Epithelial cell of alveolus of lung (primary cell): ENCODE measurements around the gene VMAC. TPM values are rescaled to one million over a fixed set of nuclear protein-coding genes. Genes with fewer than 3 reads are reported as not detected.

Experiments used
- total RNA-seq: library from RNA; depleted of rRNA; stranded (reverse); fragments of >200 nt; gene quantifications from 2 replicates; pipeline ENCODE4 v1.2.1, GENCODE V29; 2015

Gene VMAC, protein sequence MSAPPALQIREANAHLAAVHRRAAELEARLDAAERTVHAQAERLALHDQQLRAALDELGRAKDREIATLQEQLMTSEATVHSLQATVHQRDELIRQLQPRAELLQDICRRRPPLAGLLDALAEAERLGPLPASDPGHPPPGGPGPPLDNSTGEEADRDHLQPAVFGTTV
- total RNA-seq = 2.3 and 10.9 TPM in 2 replicates

DNA sequence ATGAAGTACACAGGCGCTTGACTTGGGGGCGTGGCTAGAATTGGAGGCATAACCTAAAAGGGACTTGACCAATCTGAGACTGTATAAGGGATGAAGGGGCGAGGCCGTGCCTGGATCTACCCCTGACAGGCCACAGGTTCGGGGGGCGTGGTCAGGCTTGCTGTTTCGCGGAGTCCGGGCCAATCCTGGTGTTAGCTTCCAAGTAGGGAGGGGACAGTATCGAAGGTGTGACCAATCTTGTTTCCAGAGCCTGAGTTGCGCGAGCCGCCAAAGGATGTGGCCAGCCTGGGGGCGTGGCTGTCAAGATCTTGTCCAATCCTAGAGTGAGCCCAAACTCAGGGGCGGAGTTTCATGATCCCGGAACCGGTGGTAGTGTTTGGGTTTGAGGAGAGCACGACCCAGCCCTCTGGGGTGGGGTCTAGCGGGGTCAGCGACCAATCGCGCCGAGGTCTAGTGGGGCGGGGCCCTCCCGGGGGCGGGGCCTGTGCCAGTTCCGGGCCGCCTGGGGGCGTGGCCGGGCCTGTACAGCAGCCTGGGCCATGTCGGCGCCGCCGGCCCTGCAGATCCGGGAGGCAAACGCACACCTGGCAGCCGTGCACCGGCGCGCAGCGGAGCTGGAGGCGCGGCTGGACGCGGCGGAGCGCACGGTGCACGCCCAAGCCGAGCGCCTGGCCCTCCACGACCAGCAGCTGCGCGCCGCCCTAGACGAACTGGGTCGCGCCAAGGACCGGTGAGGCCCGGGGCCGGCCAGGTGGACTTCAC, at the start of gene VMAC:
TSS of gene VMAC (plus strand) at position 521 of the 762 bp plus-strand sequence. CDS start at position 540, 19 bp downstream.

DNA sequence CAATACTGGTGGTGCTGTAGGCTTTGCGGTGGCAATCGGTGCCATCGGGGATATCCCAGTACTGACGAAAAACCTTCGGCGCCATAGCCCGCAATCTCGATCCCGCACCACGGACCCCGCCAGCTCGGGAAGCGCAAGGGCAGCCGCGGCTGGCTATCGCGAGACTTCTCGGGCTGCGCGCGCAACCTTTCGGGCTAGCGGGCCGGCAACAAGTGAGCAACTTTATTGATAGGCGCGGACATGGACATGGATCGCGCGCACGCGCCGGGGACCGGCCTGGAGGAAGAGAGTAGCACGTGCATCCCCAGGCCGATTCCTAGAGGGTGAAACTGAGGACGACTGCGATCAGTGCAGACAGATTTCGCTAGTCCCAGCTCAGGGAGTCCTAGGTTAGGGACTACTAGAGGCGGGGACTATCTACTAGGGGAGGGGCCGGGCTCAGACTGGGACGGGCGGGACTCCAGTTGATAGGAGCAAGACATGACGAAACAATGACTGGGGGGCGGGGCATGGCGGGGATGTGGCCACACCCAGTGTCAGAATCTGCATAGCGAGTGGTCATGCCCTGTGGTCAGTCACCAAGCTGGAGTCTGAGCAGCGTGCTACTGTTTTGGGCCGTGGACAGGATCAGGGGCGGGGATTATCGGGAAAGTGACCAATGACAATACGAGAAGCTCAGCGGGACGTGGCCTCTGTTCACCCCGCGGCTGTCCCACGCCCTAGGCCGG, 884 bp upstream of the VMAC start, which contains the start of gene NDUFA11:
TSS of gene NDUFA11 (minus strand) at position 167 of the 728 bp plus-strand sequence. CDS start at position 85, 82 bp downstream.

DNA sequence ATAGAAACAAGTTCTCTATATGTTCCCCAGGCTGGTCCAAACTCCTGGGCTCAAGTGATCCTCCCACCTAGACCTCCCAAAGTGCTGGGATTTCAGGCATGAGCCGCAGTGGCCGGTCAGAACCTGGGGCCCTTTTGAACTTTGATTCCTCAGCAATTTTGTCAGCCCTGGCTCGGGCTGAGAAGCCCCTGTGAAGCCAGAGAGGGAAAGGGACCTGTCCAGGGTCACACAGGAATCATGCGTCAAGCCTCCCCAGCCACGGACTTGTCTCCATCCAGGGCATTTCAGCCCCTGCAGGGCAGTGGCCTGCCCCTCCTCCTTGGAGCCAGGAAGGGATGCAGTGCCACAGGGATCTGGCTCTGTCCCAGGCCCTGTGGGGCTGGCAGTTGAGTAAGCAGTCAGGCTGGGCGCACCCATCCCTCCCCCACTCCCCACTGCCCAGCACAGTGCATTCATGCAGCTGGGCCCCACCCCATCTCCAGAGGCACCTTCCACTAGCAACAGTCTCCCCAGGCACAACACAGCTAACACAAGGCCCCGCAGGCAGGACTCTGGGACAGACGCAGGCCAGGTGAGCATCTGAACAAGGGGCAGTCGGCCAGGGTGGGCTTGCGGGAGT, 9.2 kb downstream of the VMAC start, which contains the start of gene CAPS:
TSS of gene CAPS (plus strand) at position 516 of the 619 bp plus-strand sequence. CDS start 153 bp downstream, outside the sequence.

Other genes with a start within 250 kb of the VMAC start
- gene MICOS13, start 224.4 kb upstream of the VMAC start, total RNA-seq = 52.5 and 55.5 TPM in 2 replicates
- 13.3 and 51.3 TPM in 2 replicates for gene HSD11B1L, start 223.8 kb upstream of the VMAC start, total RNA-seq
- 1,098 and 1,956 TPM in 2 replicates for gene RPL36, start 214.6 kb upstream of the VMAC start, total RNA-seq
- 89.7 and 138 TPM in 2 replicates for gene LONP1, start 184.7 kb upstream of the VMAC start, total RNA-seq
- gene CATSPERD, start 184.2 kb upstream of the VMAC start, total RNA-seq = not detected in 2 replicates
- gene PRR22, start 120.1 kb upstream of the VMAC start, total RNA-seq = 0.13 and 1.4 TPM in 2 replicates
- gene DUS3L, start 113.7 kb upstream of the VMAC start, total RNA-seq = 21.7 and 26.7 TPM in 2 replicates
- 1.6 TPM in 1 of 2 replicates, not detected in the other for gene NRTN, start 99.8 kb upstream of the VMAC start, total RNA-seq
- not detected in 2 replicates for gene FUT6, start 65.2 kb upstream of the VMAC start, total RNA-seq
- gene FUT3, start 53.4 kb upstream of the VMAC start, total RNA-seq = 1.0 TPM in 1 of 2 replicates, not detected in the other
- not detected in 2 replicates for gene FUT5, start 34.3 kb upstream of the VMAC start, total RNA-seq
- 275 and 487 TPM in 2 replicates for gene NDUFA11, start 1.1 kb upstream of the VMAC start, total RNA-seq
- gene CAPS, start 9.4 kb downstream of the VMAC start, total RNA-seq = 1.8 and 4.2 TPM in 2 replicates
- gene RANBP3, start 73.3 kb downstream of the VMAC start, total RNA-seq = 44.2 and 46.0 TPM in 2 replicates
- 2.5 and 3.5 TPM in 2 replicates for gene RFX2, start 205.6 kb downstream of the VMAC start, total RNA-seq
- not detected in 2 replicates for gene ACSBG2, start 230.8 kb downstream of the VMAC start, total RNA-seq